GM19395 (cell line): ENCODE data around the gene ZFAND5.

Source experiments
- ATAC-seq: cut with Tn5 transposase; IDR thresholded peaks from one replicate; pipeline ENCODE4 v1.9.1; 2021; ENCODE audit warnings: mild to moderate bottlenecking, moderate library complexity; ENCODE audit not compliant: unreplicated experiment

Gene ZFAND5

GRCh38 chr9:72363236-72363635 is 1.8 kb downstream of the ZFAND5 start:
- no peak for ATAC-seq

DNA sequence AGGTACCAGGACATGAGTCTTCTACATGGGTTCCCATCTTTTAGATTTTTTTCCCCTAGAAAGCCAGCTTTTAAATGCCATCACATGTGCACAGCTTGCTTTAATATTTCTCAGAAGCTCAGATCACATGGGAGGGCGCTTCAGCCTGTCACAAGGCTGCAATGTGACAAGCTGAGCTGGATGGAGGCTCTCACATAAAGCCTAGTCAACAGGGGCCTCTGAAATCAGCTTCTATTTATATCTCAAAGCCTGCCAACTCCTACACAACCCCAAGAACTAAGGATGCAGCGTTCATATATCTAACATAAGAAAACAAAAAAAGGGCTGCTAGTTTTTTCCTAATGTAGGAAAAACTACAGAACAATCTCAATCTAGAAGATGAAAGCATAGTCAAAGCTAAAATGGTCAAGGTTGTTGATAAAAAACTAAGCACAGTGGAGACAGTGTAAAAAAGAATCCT is 2.3 kb downstream of the ZFAND5 start:
- ATAC-seq, result peak; percentile 34

- ATAC-seq, result no peak
Observed at GRCh38 chr9:72362118-72362531, 2.9 kb downstream of the ZFAND5 start.

GRCh38 chr9:72361217-72361616 is 3.8 kb downstream of the ZFAND5 start:
- ATAC-seq, result no peak

GRCh38 chr9:72360324-72360723 is 4.7 kb downstream of the ZFAND5 start:
- ATAC-seq, result no peak

GRCh38 chr9:72356041-72356582 is 8.9 kb downstream of the ZFAND5 start:
- no peak for ATAC-seq

DNA sequence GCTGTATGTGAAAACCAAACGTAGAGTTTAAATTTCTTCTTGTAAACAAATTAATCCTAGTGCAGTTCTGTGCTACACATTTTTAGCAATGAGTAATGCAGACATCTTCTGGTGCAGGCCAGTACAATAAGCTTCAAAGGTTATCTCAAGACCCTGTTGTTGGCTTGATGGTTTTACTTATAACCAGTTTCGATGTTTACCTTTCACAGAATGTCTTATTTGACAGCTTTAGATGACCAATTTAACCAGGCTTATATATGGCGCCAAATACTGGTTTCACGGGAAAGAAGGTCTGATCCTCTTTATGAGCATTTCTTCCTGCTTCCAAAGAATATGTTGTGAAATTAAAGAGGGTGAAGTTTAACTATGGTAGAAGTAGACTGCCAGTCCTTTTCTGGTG is 9.9 kb downstream of the ZFAND5 start:
- no peak for ATAC-seq

- ATAC-seq, result no peak
Observed at GRCh38 chr9:72354704-72355103, 10.3 kb downstream of the ZFAND5 start.

GRCh38 chr9:72353455-72354116 is 11.4 kb downstream of the ZFAND5 start:
- no peak for ATAC-seq

- ATAC-seq, result no peak
Observed at GRCh38 chr9:72352911-72353388, 12.1 kb downstream of the ZFAND5 start.

DNA sequence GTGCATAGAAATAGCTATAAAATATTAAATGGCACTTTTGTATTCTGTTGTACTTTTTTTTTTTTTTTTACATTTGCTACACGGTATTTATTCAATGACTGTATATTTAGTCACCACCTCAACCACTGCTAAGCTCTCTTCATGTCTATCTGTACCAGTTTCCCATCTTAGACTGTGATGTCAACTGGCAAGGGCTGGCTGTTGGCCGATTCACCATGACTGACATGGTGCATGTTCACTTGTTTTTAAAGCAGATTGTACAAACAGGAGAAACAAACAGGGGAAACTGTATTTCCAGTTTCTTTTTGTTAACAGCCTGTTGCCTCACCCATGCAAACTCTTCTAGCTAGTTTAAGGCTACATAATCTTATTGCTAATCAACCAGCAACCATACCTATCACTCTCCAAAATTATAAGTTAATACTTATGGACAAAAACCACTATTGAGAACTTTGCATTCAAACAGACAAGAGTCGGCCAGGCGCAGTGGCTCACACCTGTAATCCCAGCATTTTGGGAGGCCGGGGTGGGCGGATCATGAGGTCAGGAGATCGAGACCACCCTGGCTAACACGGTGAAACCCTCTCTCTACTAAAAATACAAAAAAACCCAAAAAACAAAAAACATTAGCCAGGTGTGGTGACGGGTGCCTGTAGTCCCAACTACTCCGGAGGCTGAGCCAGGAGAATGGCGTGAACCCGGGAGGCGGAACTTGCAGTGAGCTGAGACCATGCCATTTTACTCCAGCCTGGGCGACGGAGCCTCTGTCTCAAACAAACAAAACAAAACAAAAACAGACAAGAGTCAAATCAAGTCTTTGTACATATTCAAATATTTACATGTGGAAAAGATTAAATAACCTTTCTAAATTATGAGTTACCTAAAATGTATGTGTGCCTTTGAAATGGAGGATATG is 13.2 kb downstream of the ZFAND5 start:
- ATAC-seq, result no peak

GRCh38 chr9:72349911-72350310 is 15.1 kb downstream of the ZFAND5 start:
- ATAC-seq, result no peak

DNA sequence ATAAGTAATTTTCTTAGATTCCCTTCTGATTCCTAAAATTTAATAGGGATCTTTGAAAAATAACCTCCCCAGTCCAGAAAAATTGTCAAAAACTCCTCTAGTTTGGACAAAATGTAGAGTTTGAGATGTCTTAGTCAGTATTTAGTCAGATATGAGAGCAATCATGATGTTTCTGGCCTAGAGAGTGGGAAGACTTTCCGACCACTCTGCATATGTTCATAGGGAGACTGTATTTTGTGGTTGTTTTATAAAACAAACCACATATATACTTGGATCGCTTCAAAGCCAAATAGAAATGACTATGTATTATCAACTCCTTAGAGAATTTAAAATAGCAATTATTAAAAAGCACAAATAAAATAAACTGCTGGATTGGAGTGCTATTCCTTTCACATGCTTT is 15.8 kb downstream of the ZFAND5 start:
- ATAC-seq, result no peak

GRCh38 chr9:72346333-72346732 is 18.7 kb downstream of the ZFAND5 start:
- ATAC-seq, result no peak

- ATAC-seq, result no peak
Observed at GRCh38 chr9:72338631-72339030, 26.4 kb downstream of the ZFAND5 start.

DNA sequence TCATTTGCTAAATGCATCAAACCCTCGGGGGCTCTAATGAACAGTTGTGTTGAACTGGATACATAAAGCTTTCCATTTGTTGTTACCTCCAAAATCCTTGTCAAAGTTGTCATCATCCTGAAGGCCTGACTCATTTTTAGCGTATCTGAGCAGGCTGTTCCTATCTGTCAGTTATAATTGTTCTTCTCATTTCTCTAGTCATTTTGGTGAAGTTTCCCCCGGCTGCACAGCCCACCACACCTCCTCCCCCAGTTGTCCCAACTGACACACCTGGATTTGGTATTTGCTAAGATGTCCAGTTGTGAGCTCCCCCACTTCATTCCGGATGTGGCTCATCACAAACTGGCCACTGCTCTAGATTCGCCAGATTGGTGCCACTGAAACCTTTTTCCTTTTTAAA is 27.7 kb downstream of the ZFAND5 start:
- no peak for ATAC-seq

- no peak for ATAC-seq
Observed at GRCh38 chr9:72334658-72335337, 30.2 kb downstream of the ZFAND5 start.

DNA sequence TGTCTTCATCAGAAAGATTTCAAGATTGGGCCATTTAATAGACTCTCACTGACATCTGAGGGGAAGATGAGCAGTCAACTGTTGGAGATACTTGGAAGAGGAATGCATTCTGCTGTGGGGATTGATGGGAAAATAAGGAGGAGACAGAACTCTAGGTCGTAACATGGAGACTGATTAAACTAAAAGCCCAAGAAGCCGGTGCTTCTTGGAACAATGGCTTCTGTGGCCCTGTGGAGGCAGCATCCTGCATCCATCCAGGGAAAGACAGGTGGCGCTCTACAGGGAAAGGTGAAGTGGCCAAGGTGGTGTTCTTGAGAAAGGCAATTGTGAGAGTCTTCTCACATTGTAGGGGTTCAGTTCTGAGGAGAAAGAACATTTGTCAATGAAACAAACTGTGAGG is 31.3 kb downstream of the ZFAND5 start:
- ATAC-seq, result no peak

GRCh38 chr9:72333197-72333596 is 31.8 kb downstream of the ZFAND5 start:
- ATAC-seq, result no peak

DNA sequence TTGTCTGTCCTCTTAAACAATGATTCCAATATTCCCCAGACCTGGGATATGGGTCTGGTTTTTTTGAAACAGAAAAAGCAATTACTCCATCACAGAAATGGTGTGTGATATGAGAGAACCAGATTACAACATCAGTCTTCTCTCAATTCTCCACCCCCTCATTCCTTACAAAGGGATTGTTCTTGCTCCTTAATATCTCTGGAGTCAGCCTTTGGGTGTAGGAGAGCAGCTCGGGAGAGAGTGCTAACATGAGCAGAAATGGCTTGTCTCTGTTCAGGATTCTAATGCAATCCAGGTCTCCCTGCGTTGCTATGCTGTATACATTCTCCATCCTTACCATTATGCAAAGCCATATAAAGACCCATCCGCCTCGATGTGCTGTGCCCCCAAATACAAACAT is 32.7 kb downstream of the ZFAND5 start:
- no peak for ATAC-seq

DNA sequence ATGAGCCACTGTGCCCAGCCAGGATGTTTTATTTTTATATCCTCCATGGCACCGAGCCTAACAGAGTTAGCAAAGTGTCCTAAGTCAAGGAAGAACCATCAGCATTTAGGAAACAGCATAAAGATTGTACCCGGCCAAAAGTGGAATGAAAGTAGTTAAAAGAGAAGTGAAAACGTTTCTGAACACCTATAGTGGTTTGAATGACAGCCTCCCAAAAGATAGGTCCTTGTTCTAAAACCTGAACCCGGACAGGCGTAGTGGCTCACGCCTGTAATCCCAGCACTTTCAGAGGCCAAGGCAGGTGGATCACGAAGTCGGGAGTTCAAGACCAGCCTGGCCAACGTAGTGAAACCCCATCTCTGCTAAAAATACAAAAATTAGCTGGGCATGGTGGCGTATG is 37.4 kb downstream of the ZFAND5 start:
- ATAC-seq, result peak; percentile 76
